Fibroblast of the aortic adventitia (primary cell): ENCODE results near the gene SLC11A2. TPM values are rescaled to one million over a fixed set of nuclear protein-coding genes. Genes with fewer than 3 reads are reported as not detected.

Experiments used
- DNase-seq: peaks from one replicate; pipeline ENCODE4 v3.0.0-alpha.2; 2010; ENCODE audit warnings: low read depth
- H3K4me3 ChIP-seq: 2 replicates; pipeline ENCODE4 v1.5.1; 2011; ENCODE audit warnings: low read depth, mild to moderate bottlenecking, control low read depth, low read length, moderate library complexity
- CTCF ChIP-seq: IDR thresholded peaks from 2 replicates; pipeline ENCODE4 v1.5.1; 2011; ENCODE audit warnings: mild to moderate bottlenecking, low read length, control low read depth, inconsistent platforms; ENCODE audit not compliant: insufficient read depth
- total RNA-seq: library from RNA; depleted of rRNA; stranded (reverse); fragments of >200 nt; gene quantifications from 2 replicates; pipeline ENCODE4 v1.2.3, GENCODE V29; 2012; ENCODE audit warnings: low replicate concordance

SLC11A2 gene
- total RNA-seq, 1 donor = 50.7 TPM

- no peak for DNase-seq
- H3K4me3 ChIP-seq = peak overlapping the region; percentile 92
- TF ChIP-seq CTCF = no peak
Observed at GRCh38 chr12:51048661-51049251, 22.6 kb upstream of the SLC11A2 start.

GRCh38 chr12:51047655-51048540 lies 21.7 kb upstream of the SLC11A2 start, which contains the start of gene LETMD1:
Gene LETMD1, plus strand, starts transcription at chr12:51048327. Its CDS starts 30 bp downstream, at chr12:51048357.
- peak; percentile 90 for TF ChIP-seq CTCF
- DNase-seq = peak; percentile 99
- peak within 1 kb of the TSS; percentile 92 for H3K4me3 ChIP-seq

GRCh38 chr12:51036279-51036678 lies 10.1 kb upstream of the SLC11A2 start:
- no peak overlapping the region for H3K4me3 ChIP-seq
- TF ChIP-seq CTCF = no peak
- DNase-seq = no peak

GRCh38 chr12:51033457-51034089 lies 7.4 kb upstream of the SLC11A2 start:
- no peak overlapping the region for H3K4me3 ChIP-seq
- no peak for TF ChIP-seq CTCF
- DNase-seq = no peak

DNA sequence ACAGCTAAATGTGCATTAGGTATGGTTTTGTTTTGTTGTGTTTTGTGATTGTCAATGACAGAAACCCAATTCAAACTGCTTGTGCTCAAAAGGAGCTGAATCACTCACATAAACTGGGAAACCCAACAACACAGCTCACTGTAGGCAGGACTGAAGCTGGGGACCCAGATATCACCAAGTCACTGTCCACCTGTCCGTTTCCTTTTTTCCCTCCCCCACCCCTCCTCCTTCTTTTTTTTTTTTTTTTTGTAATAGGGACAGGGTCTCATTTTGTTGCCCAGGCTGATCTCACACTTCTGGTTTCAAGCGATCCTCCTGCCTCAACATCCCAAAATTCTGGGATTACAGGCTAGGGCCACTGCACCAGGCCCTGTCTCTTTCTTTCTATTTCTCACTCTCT lies 6.9 kb upstream of the SLC11A2 start:
- H3K4me3 ChIP-seq = no peak overlapping the region
- no peak for TF ChIP-seq CTCF
- no peak for DNase-seq

- H3K4me3 ChIP-seq = no peak overlapping the region
- TF ChIP-seq CTCF = no peak
- peak; percentile 46 for DNase-seq
Observed at GRCh38 chr12:51028813-51029150, 2.6 kb upstream of the SLC11A2 start.
